ENCODE data around the gene SLC16A12.

The SLC16A12 gene

GRCh38 chr10:89504691-89505090 lies 30.7 kb downstream of the SLC16A12 start:
- no peak overlapping the region for H3K27ac ChIP-seq (ENCODE audit: low read length, poor library complexity, severe bottlenecking)
- no peak overlapping the region for H4K91ac ChIP-seq (ENCODE audit: low read length)
- H3K4me3 ChIP-seq (ENCODE audit: insufficient read depth in 1 of 2, low read depth in 1 of 2, low read length in 2 of 2): no peak overlapping the region
- H2BK15ac ChIP-seq (ENCODE audit: low read depth, poor library complexity, severe bottlenecking): no peak overlapping the region
- no peak overlapping the region for H3K9ac ChIP-seq (ENCODE audit: low read length)
- no peak for DNase-seq
- no peak overlapping the region for H3K18ac ChIP-seq (ENCODE audit: low read depth in 1 of 2, low read length in 2 of 2)
- H2AFZ ChIP-seq (ENCODE audit: low read depth, low read length): no peak overlapping the region
- no peaks in the 10 kb centered on the region for H3K27me3 ChIP-seq (ENCODE audit: control insufficient read depth in 1 of 2, insufficient read depth in 1 of 2, low read length in 2 of 2)
- H3K4ac ChIP-seq (ENCODE audit: low read depth in 1 of 2, low read length in 2 of 2): no peak overlapping the region
- H3K4me1 ChIP-seq (ENCODE audit: control insufficient read depth, insufficient read depth, low read depth, low read length): no peaks in the 10 kb centered on the region
- H2BK5ac ChIP-seq (ENCODE audit: low read depth, low read length, poor library complexity, severe bottlenecking): no peak overlapping the region
- H3K23ac ChIP-seq (ENCODE audit: low read length in 2 of 2): no peak overlapping the region
- no peak overlapping the region for H3K14ac ChIP-seq (ENCODE audit: low read length in 2 of 2)
- no peak overlapping the region for H2BK120ac ChIP-seq (ENCODE audit: low read depth, low read length)
- 100% methylated on average over 2 of the region's 2 CpGs for WGBS
- no peaks in the 10 kb centered on the region for H3K79me1 ChIP-seq (replicated peaks; ENCODE audit: low read length, poor library complexity, severe bottlenecking)
- no peak overlapping the region for H2AK5ac ChIP-seq (ENCODE audit: low read length, severe bottlenecking)
- no peak overlapping the region for H3K4me2 ChIP-seq (ENCODE audit: low read length, poor library complexity, severe bottlenecking)
- no peak overlapping the region for H4K8ac ChIP-seq (ENCODE audit: low read length)
- H3K36me3 ChIP-seq (ENCODE audit: control insufficient read depth in 1 of 2, insufficient read depth in 2 of 2, low read depth in 1 of 2, low read length in 2 of 2): no peaks in the 10 kb centered on the region
- no peaks in the 10 kb centered on the region for H3K9me3 ChIP-seq (ENCODE audit: control insufficient read depth, low read length)
- H2BK12ac ChIP-seq (ENCODE audit: low read length in 2 of 2): no peak overlapping the region

GRCh38 chr10:89503652-89504370 lies 31.6 kb downstream of the SLC16A12 start:
- no peak overlapping the region for H2AFZ ChIP-seq (ENCODE audit: low read depth, low read length)

GRCh38 chr10:89503151-89503550 lies 32.2 kb downstream of the SLC16A12 start:
- Histone ChIP-seq H2BK12ac (ENCODE audit: low read length in 2 of 2) (no peak overlapping the region), H3K9me3 (ENCODE audit: control insufficient read depth, low read length) (no peaks in the 10 kb centered on the region), H2BK15ac (ENCODE audit: low read depth, poor library complexity, severe bottlenecking) (no peak overlapping the region), H2BK120ac (ENCODE audit: low read depth, low read length) (no peak overlapping the region), H2AK5ac (ENCODE audit: low read length, severe bottlenecking) (no peak overlapping the region), H3K4me1 (ENCODE audit: control insufficient read depth, insufficient read depth, low read depth, low read length) (no peaks in the 10 kb centered on the region), H3K4ac (ENCODE audit: low read depth in 1 of 2, low read length in 2 of 2) (no peak overlapping the region), H3K27ac (ENCODE audit: low read length, poor library complexity, severe bottlenecking) (no peak overlapping the region), H3K14ac (ENCODE audit: low read length in 2 of 2) (no peak overlapping the region), H3K23ac (ENCODE audit: low read length in 2 of 2) (no peak overlapping the region), H4K8ac (ENCODE audit: low read length) (no peak overlapping the region), H3K36me3 (ENCODE audit: control insufficient read depth in 1 of 2, insufficient read depth in 2 of 2, low read depth in 1 of 2, low read length in 2 of 2) (no peaks in the 10 kb centered on the region), H3K9ac (ENCODE audit: low read length) (no peak overlapping the region), H3K79me1 (replicated peaks; ENCODE audit: low read length, poor library complexity, severe bottlenecking) (no peaks in the 10 kb centered on the region), H4K91ac (ENCODE audit: low read length) (no peak overlapping the region), H3K27me3 (ENCODE audit: control insufficient read depth in 1 of 2, insufficient read depth in 1 of 2, low read length in 2 of 2) (no peaks in the 10 kb centered on the region), H2AFZ (ENCODE audit: low read depth, low read length) (no peak overlapping the region), H2BK5ac (ENCODE audit: low read depth, low read length, poor library complexity, severe bottlenecking) (no peak overlapping the region), H3K4me2 (ENCODE audit: low read length, poor library complexity, severe bottlenecking) (no peak overlapping the region), H3K4me3 (ENCODE audit: insufficient read depth in 1 of 2, low read depth in 1 of 2, low read length in 2 of 2) (no peak overlapping the region), H3K18ac (ENCODE audit: low read depth in 1 of 2, low read length in 2 of 2) (no peak overlapping the region)
- 98% methylated on average over 2 of the region's 3 CpGs for WGBS
- DNase-seq: no peak

More at GRCh38 chr10:89503652-89504370, 31.6 kb downstream of the SLC16A12 start:
- Histone ChIP-seq H3K18ac (ENCODE audit: low read depth in 1 of 2, low read length in 2 of 2) (no peak overlapping the region), H3K23ac (ENCODE audit: low read length in 2 of 2) (no peak overlapping the region), H3K9me3 (ENCODE audit: control insufficient read depth, low read length) (no peaks in the 10 kb centered on the region), H3K36me3 (ENCODE audit: control insufficient read depth in 1 of 2, insufficient read depth in 2 of 2, low read depth in 1 of 2, low read length in 2 of 2) (no peaks in the 10 kb centered on the region), H2AK5ac (ENCODE audit: low read length, severe bottlenecking) (no peak overlapping the region), H2BK15ac (ENCODE audit: low read depth, poor library complexity, severe bottlenecking) (no peak overlapping the region), H2BK120ac (ENCODE audit: low read depth, low read length) (no peak overlapping the region), H3K4me1 (ENCODE audit: control insufficient read depth, insufficient read depth, low read depth, low read length) (no peaks in the 10 kb centered on the region), H3K27ac (ENCODE audit: low read length, poor library complexity, severe bottlenecking) (no peak overlapping the region), H3K4ac (ENCODE audit: low read depth in 1 of 2, low read length in 2 of 2) (no peak overlapping the region), H3K79me1 (replicated peaks; ENCODE audit: low read length, poor library complexity, severe bottlenecking) (no peaks in the 10 kb centered on the region), H2BK12ac (ENCODE audit: low read length in 2 of 2) (no peak overlapping the region), H3K14ac (ENCODE audit: low read length in 2 of 2) (no peak overlapping the region), H3K9ac (ENCODE audit: low read length) (no peak overlapping the region), H4K8ac (ENCODE audit: low read length) (no peak overlapping the region), H3K27me3 (ENCODE audit: control insufficient read depth in 1 of 2, insufficient read depth in 1 of 2, low read length in 2 of 2) (no peaks in the 10 kb centered on the region), H3K4me2 (ENCODE audit: low read length, poor library complexity, severe bottlenecking) (no peak overlapping the region), H2BK5ac (ENCODE audit: low read depth, low read length, poor library complexity, severe bottlenecking) (no peak overlapping the region), H3K4me3 (ENCODE audit: insufficient read depth in 1 of 2, low read depth in 1 of 2, low read length in 2 of 2) (no peak overlapping the region), H4K91ac (ENCODE audit: low read length) (no peak overlapping the region)
- WGBS: 90% methylated on average over 4 of the region's 4 CpGs
- DNase-seq: no peak

- Histone ChIP-seq H3K23ac (ENCODE audit: low read length in 2 of 2) (no peak overlapping the region), H2AFZ (ENCODE audit: low read depth, low read length) (no peak overlapping the region), H3K14ac (ENCODE audit: low read length in 2 of 2) (no peak overlapping the region), H2BK5ac (ENCODE audit: low read depth, low read length, poor library complexity, severe bottlenecking) (no peak overlapping the region), H3K9me3 (ENCODE audit: control insufficient read depth, low read length) (no peaks in the 10 kb centered on the region), H2BK15ac (ENCODE audit: low read depth, poor library complexity, severe bottlenecking) (no peak overlapping the region), H2BK12ac (ENCODE audit: low read length in 2 of 2) (no peak overlapping the region), H3K4me2 (ENCODE audit: low read length, poor library complexity, severe bottlenecking) (no peak overlapping the region), H3K18ac (ENCODE audit: low read depth in 1 of 2, low read length in 2 of 2) (peak overlapping the region in 1 of 2 experiments; percentile 43), H3K36me3 (ENCODE audit: control insufficient read depth in 1 of 2, insufficient read depth in 2 of 2, low read depth in 1 of 2, low read length in 2 of 2) (no peaks in the 10 kb centered on the region), H3K27ac (ENCODE audit: low read length, poor library complexity, severe bottlenecking) (no peak overlapping the region), H2AK5ac (ENCODE audit: low read length, severe bottlenecking) (no peak overlapping the region), H3K79me1 (replicated peaks; ENCODE audit: low read length, poor library complexity, severe bottlenecking) (no peaks in the 10 kb centered on the region), H4K8ac (ENCODE audit: low read length) (no peak overlapping the region), H3K27me3 (ENCODE audit: control insufficient read depth in 1 of 2, insufficient read depth in 1 of 2, low read length in 2 of 2) (no peaks in the 10 kb centered on the region), H4K91ac (ENCODE audit: low read length) (no peak overlapping the region), H2BK120ac (ENCODE audit: low read depth, low read length) (no peak overlapping the region), H3K4me1 (ENCODE audit: control insufficient read depth, insufficient read depth, low read depth, low read length) (no peaks in the 10 kb centered on the region), H3K4me3 (ENCODE audit: insufficient read depth in 1 of 2, low read depth in 1 of 2, low read length in 2 of 2) (no peak overlapping the region), H3K4ac (ENCODE audit: low read depth in 1 of 2, low read length in 2 of 2) (no peak overlapping the region), H3K9ac (ENCODE audit: low read length) (no peak overlapping the region)
- no CpG with 5 or more reads among the region's 1 CpG for WGBS
- no peak for DNase-seq
Measured at GRCh38 chr10:89502549-89502948, 32.8 kb downstream of the SLC16A12 start.

Measured in mesenchymal stem cell (in vitro differentiated cells and primary cell).